OCI-LY7 (cell line): ENCODE measurements around the gene SLC25A39. TPM values are rescaled to one million over a fixed set of nuclear protein-coding genes. Genes with fewer than 3 reads are reported as not detected.
A peak's percentile ranks its signal among the peaks of the same experiment; 100 is the strongest.
"Not testable (repeated sequence)": the region's sequence is repeated elsewhere in the genome, so short reads cannot be mapped to it uniquely, and the experiment has no call there.

Experiments used
- BruUV-seq: library from RNA; stranded (reverse); fragments of 400-500 nt; replicated peaks from 2 replicates; lab custom pipeline; 2021; lab: Mats Ljungman, UMichigan
- CTCF ChIA-PET: fragments of 300-600 bp; sonication (Branson Sonifier 250); formaldehyde crosslinking; loops from one replicate; lab custom pipeline; 2022; ENCODE audit warnings: antibody characterized with exemption; ENCODE audit not compliant: unreplicated experiment; lab: Charles Lee
- POLR2A ChIA-PET: fragments of 300-600 bp; sonication (Branson Sonifier 250); formaldehyde crosslinking; loops from one replicate; lab custom pipeline; 2022; ENCODE audit warnings: antibody characterized with exemption; lab: Charles Lee
- DNase-seq: peaks from one replicate; pipeline ENCODE4 v3.0.0-alpha.2; 2015; ENCODE audit warnings: low spot score
- H2AFZ ChIP-seq: fragments of 200-600 bp; sonication (generic), shearing (Covaris generic); 2 replicates; pipeline ENCODE4 v1.6.1; 2014; ENCODE audit warnings: mild to moderate bottlenecking, antibody characterized with exemption, low read length, moderate library complexity
- H3K27ac ChIP-seq: fragments of 200-600 bp; sonication (generic); 2 replicates; pipeline ENCODE4 v1.5.1; 2014; ENCODE audit warnings: mixed run types, low read depth, mild to moderate bottlenecking, moderate library complexity, low read length, inconsistent platforms; ENCODE audit not compliant: poor library complexity, severe bottlenecking
- H3K36me3 ChIP-seq: fragments of 200-600 bp; sonication (generic); 2 replicates; pipeline ENCODE4 v1.6.1; 2014; ENCODE audit warnings: mild to moderate bottlenecking, antibody characterized with exemption, low read length, moderate library complexity, mixed read lengths; ENCODE audit not compliant: insufficient read depth
- H3K4me1 ChIP-seq: fragments of 200-600 bp; sonication (generic); 2 replicates; pipeline ENCODE4 v1.5.1; 2014; ENCODE audit warnings: mild to moderate bottlenecking, low read length; ENCODE audit not compliant: insufficient read depth, poor library complexity, severe bottlenecking
- H3K4me2 ChIP-seq: fragments of 200-600 bp; sonication (generic); 2 replicates; pipeline ENCODE4 v1.6.1; 2014; ENCODE audit warnings: mild to moderate bottlenecking, low read length
- H3K4me3 ChIP-seq: fragments of 200-600 bp; sonication (generic); 2 replicates; pipeline ENCODE4 v1.5.1; 2014; ENCODE audit warnings: mild to moderate bottlenecking, low read depth, low read length; ENCODE audit not compliant: poor library complexity, severe bottlenecking
- H3K79me2 ChIP-seq: fragments of 200-600 bp; sonication (generic); 2 replicates; pipeline ENCODE4 v1.6.1; 2016; ENCODE audit warnings: low read depth, mild to moderate bottlenecking, low read length, moderate library complexity, mixed read lengths; ENCODE audit not compliant: insufficient read depth
- H3K9me2 ChIP-seq: fragments of 200-600 bp; sonication (generic); 2 replicates; pipeline ENCODE4 v1.6.1; 2016; ENCODE audit warnings: mild to moderate bottlenecking, low read length, mixed read lengths; ENCODE audit not compliant: insufficient read depth
- H3K9me3 ChIP-seq: fragments of 200-600 bp; sonication (generic); 2 replicates; pipeline ENCODE4 v1.6.1; 2014; ENCODE audit warnings: mild to moderate bottlenecking, mixed run types, low read length, mixed read lengths
- H4K20me1 ChIP-seq: fragments of 200-600 bp; sonication (generic); 2 replicates; pipeline ENCODE4 v1.6.1; 2014; ENCODE audit warnings: mild to moderate bottlenecking, antibody characterized with exemption, low read length, moderate library complexity, mixed read lengths; ENCODE audit not compliant: insufficient read depth
- EZH2phosphoT487 ChIP-seq: fragments of 200-600 bp; sonication (generic); IDR thresholded peaks from 2 replicates; pipeline ENCODE4 v1.6.1; 2018; ENCODE audit warnings: low read depth, borderline replicate concordance, mild to moderate bottlenecking, mixed run types, antibody characterized with exemption, low read length, moderate library complexity, mixed read lengths
- intact Hi-C: fragments of 100-400 bp; cut with micrococcal nuclease; formaldehyde crosslinking; loops from one replicate; pipeline ENCODE4 v1.10.0; 2022; ENCODE audit not compliant: unreplicated experiment
- total RNA-seq, 2 experiments: library from RNA; depleted of rRNA in 1 of 2; stranded (reverse); fragments of >200 nt in 1 of 2; shearing (Covaris generic) in 1 of 2; gene quantifications; 2 replicates each; pipeline ENCODE4 v1.2.3, GENCODE V29; 2014 to 2022
- TF ChIP-seq, protein P1 (sequence below): fragments of 200-600 bp; sonication (generic); conservative IDR thresholded peaks from 2 replicates; pipeline ENCODE4 v1.5.1; 2014; ENCODE audit warnings: mild to moderate bottlenecking, antibody characterized with exemption, low read length, moderate library complexity, mixed read lengths

The SLC25A39 gene
- total RNA-seq, 2 experiments from 2014 or later = 156 to 159 TPM

DNA sequence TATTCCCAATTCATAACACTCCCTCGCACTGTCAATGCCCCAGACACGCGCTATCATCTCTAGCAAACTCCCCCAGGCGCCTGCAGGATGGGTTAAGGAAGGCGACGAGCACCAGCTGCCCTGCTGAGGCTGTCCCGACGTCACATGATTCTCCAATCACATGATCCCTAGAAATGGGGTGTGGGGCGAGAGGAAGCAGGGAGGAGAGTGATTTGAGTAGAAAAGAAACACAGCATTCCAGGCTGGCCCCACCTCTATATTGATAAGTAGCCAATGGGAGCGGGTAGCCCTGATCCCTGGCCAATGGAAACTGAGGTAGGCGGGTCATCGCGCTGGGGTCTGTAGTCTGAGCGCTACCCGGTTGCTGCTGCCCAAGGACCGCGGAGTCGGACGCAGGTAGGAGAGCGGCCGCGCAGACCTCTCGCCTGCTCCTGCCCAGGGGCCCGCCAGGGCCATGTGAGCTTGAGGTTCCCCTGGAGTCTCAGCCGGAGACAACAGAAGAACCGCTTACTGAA is 20.4 kb upstream of the SLC25A39 start, which contains the start of gene GRN:
Gene GRN, plus strand, starts transcription at position 364 of the 515 bp plus-strand sequence. CDS start 3,863 bp downstream, outside the sequence.
- peak within 1 kb of the TSS; percentile 12; the same call in 1 of the 2 replicates for H2AFZ ChIP-seq
- peak within 1 kb of the TSS; percentile 91 for H3K4me3 ChIP-seq
- H3K4me1 ChIP-seq = peaks cover 52% of the 10 kb centered on the region
- H3K36me3 ChIP-seq = peaks cover 12% of the 10 kb centered on the region
- peak; percentile 95 for DNase-seq
- TF ChIP-seq, protein P1, sequence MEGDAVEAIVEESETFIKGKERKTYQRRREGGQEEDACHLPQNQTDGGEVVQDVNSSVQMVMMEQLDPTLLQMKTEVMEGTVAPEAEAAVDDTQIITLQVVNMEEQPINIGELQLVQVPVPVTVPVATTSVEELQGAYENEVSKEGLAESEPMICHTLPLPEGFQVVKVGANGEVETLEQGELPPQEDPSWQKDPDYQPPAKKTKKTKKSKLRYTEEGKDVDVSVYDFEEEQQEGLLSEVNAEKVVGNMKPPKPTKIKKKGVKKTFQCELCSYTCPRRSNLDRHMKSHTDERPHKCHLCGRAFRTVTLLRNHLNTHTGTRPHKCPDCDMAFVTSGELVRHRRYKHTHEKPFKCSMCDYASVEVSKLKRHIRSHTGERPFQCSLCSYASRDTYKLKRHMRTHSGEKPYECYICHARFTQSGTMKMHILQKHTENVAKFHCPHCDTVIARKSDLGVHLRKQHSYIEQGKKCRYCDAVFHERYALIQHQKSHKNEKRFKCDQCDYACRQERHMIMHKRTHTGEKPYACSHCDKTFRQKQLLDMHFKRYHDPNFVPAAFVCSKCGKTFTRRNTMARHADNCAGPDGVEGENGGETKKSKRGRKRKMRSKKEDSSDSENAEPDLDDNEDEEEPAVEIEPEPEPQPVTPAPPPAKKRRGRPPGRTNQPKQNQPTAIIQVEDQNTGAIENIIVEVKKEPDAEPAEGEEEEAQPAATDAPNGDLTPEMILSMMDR = no peak
- TF ChIP-seq EZH2phosphoT487 = no peak
- POLR2A ChIA-PET = interaction anchor here (1.7 kb wide), 1 partner anchor 9 kb away, joined by 11 read pairs; no protein-coding TSS in a partner anchor
- BruUV-seq = no TSS peak
- no peaks in the 10 kb centered on the region for H3K9me3 ChIP-seq
- intact Hi-C loops = loop anchor here (1.0 to 5.0 kb wide), 4 partner anchors 129 to 273 kb away; partner anchors contain the start of genes G6PC3 and HROB
- CTCF ChIA-PET = interaction anchor here (1.0 to 2.0 kb wide), 5 partner anchors 10 to 135 kb away, joined by 3 to 8 read pairs (median 6); no protein-coding TSS in a partner anchor
- no peaks in the 10 kb centered on the region for H4K20me1 ChIP-seq
- H3K9me2 ChIP-seq = no peaks in the 10 kb centered on the region
- peak within 1 kb of the TSS; percentile 97 for H3K4me2 ChIP-seq
- peaks cover 24% of the 10 kb centered on the region; the same call in 1 of the 2 replicates for H3K79me2 ChIP-seq
- peak within 1 kb of the TSS; percentile 90 for H3K27ac ChIP-seq

DNA sequence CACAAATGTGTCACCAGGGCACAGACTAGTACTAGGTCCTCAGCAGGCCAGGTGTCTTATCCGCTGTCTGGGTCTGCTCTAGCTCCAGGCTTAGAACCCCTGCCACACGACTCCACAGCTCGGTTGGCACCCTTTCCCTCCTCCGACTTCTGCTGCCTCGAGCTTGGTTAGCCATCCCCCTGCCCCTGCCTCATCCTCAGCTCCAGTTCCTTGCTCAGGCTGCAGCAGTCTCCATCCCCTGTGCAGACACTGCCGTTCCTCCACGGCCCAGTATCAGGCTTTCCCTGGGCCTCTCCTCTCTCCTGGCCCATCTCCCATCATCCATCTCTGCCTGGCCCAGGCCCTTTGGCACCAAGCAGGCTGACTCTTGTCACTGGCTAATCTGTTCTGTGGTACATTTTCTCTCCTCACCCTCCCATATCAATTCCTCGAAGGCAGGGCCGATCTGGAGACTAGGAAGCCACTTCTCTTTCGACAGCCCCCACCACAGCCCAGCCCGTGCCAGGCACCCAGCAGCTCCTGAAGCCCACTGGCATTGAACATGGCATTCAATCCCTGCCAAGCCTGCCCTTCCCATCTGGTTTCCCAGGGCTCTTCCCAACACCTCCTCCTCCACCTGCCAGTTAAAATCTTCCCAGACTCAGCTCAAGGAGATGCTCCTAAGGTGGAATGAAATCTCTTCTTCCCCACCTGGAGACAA is 19.0 kb upstream of the SLC25A39 start:
- Histone ChIP-seq H3K4me3 (no peak overlapping the region), H3K79me2 (peaks cover 18% of the 10 kb centered on the region; the same call in 1 of the 2 replicates), H3K4me2 (0 out of 2 replicates have a peak overlapping the region, but pooled peaks have one; percentile 97), H3K27ac (no peak overlapping the region), H3K9me2 (no peaks in the 10 kb centered on the region), H4K20me1 (no peaks in the 10 kb centered on the region), H2AFZ (no peak overlapping the region), H3K4me1 (peaks cover 39% of the 10 kb centered on the region), H3K9me3 (no peaks in the 10 kb centered on the region), H3K36me3 (no peaks in the 10 kb centered on the region)
- no TSS peak for BruUV-seq
- intact Hi-C loops = no loop called here
- TF ChIP-seq, protein P1 = no peak
- no peak for TF ChIP-seq EZH2phosphoT487
- POLR2A ChIA-PET = interaction anchor here (0.5 kb wide), 2 partner anchors 199 to 208 kb away, joined by 3 read pairs; no protein-coding TSS in a partner anchor
- DNase-seq = no peak
- CTCF ChIA-PET = no interaction called here

DNA sequence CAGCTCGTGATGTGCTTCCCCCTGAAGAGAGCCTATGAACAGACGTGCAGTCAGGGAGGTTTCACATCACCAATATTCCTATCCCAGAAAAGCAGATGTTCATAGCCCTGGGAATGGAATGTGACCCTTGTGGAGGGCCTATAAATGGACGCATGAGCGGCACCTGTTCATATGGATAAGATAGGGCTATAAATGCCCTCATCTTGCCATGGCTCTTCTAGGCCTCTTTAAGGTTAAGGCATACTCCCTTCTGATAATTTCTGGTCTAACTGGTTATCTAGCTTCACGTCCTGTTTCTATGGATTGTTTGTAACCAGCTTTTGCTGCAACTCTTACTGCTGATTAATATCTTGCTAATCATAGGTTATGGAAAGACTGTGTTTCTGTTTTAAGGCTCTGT is 15.9 kb upstream of the SLC25A39 start:
- intact Hi-C loops, H3K9me3 ChIP-seq: not testable (repeated sequence)

More for the DNA sequence above, 15.9 kb upstream of the SLC25A39 start:
- H3K27ac ChIP-seq, H4K20me1 ChIP-seq, BruUV-seq, CTCF ChIA-PET, DNase-seq, H3K4me2 ChIP-seq, H2AFZ ChIP-seq, H3K4me3 ChIP-seq, H3K79me2 ChIP-seq, H3K36me3 ChIP-seq, H3K9me2 ChIP-seq: not testable (repeated sequence)
- H3K4me1 ChIP-seq = peaks cover 15% of the 10 kb centered on the region
- POLR2A ChIA-PET = interaction anchor here (0.9 kb wide), 1 partner anchor 65 kb away, joined by 3 read pairs; no protein-coding TSS in a partner anchor
